HG02610 (cell line): ENCODE measurements around the gene CHRNG.
"Not testable (repeated sequence)": the region's sequence is repeated elsewhere in the genome, so short reads cannot be mapped to it uniquely, and the experiment has no call there.

Source experiments
- ATAC-seq: cut with Tn5 transposase; IDR thresholded peaks from one replicate; pipeline ENCODE4 v1.9.1; 2021; ENCODE audit warnings: mild to moderate bottlenecking, moderate library complexity; ENCODE audit not compliant: unreplicated experiment

The CHRNG gene

DNA sequence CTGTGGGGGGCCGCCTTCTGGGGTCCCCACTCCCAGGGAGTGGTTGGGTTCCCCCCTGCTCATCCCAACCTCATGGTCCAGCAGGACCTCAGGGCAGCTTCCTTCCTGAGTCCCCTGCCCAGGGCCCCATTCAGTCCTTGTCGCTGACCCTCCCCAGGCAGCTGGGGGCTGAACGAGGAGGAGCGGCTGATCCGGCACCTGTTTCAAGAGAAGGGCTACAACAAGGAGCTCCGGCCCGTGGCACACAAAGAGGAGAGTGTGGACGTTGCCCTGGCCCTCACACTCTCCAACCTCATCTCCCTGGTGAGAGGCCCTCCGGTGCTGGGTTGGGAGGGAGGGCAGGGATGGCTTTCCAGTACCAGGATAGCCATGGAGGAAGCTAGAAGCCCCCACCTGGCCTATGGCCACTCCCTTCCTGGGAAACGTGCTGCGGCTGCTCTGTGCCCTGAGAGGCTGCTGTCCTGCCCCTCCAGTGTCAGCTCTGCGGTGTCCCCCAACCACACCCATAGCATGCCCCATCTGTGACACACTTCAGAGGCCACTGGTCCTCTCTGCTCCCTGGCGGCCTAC, 13.0 kb upstream of the CHRNG start:
- no peak for ATAC-seq

DNA sequence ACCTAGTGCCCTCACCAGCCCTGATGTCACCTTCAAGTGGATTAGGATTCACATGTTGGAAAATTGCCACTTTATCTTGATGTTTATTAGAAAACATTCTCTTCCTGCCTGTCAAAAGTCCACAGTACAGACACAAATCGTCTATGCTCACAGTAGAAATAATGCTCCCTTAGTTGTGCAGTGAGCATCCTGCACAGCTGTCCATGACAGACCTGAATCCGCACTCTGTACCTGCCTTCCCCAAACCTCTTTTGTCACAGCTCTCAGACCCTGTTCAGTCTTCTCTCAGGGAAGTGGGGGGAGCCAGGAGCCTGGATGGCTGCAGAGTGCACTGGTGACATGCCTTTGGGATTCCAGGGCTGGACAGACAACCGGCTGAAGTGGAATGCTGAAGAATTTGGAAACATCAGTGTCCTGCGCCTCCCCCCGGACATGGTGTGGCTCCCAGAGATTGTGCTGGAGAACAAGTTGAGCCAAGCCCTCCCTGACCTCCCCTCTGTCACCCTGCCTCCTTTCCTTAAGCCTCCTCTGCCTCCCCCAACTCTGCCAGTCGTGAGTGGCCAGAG, 11.5 kb upstream of the CHRNG start:
- no peak for ATAC-seq

DNA sequence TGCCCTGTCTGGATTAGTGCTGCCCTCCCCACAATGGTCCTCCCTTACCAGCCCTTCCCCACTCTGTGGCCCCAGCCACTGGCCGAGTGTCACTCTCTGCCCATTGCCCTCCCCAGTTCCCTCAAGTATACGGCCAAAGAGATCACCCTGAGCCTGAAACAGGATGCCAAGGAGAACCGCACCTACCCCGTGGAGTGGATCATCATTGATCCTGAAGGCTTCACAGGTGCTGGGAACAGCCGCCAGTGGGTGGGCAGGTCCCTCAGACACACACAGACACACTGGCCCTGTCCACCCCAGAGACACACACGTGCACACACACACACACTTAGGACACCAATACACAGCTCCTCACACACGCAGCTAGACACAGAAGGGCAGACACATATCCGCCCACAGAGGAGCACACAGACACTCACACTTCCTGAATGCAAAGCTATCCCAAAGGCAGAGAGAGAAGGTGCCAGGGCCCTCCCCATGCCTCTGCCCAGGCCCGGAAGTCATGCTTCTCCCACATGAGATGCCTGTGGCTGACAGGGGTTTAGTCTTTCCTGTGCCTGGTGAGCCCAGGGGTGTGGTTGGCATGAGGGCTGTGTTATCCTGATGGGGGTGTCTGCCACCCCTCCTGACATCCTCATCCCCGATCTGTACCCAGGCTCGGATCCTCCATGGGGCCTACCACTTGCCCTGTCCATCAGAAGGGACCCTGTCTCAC, 10.6 kb upstream of the CHRNG start:
- no peak for ATAC-seq

DNA sequence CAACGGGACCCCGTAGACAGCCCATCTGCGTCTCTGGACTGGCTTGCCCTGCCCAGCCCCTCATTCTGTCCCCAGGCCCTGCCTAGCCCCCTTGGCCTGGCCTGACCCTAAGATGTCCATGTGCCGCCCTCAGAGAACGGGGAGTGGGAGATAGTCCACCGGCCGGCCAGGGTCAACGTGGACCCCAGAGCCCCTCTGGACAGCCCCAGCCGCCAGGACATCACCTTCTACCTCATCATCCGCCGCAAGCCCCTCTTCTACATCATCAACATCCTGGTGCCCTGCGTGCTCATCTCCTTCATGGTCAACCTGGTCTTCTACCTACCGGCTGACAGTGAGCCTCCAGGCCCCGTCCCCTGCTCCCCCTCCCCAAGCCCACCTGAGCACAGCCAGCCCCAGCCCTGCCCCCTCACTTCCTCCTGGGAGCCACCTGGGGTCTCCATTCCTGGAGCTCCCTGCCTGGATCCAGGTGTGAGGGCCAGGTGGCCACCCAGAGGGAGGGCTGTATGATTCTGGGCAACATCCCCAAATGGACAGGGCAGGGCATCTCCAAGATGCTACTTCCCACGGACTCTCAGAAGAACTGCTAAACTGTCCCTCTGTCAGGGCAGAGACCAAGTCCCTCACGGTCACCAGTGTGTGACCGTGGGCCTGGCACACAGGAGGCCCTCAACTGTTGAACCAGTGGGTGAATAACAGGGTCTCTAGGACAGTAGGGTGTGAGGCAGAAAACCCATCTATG, 9.5 kb upstream of the CHRNG start:
- ATAC-seq: no peak

DNA sequence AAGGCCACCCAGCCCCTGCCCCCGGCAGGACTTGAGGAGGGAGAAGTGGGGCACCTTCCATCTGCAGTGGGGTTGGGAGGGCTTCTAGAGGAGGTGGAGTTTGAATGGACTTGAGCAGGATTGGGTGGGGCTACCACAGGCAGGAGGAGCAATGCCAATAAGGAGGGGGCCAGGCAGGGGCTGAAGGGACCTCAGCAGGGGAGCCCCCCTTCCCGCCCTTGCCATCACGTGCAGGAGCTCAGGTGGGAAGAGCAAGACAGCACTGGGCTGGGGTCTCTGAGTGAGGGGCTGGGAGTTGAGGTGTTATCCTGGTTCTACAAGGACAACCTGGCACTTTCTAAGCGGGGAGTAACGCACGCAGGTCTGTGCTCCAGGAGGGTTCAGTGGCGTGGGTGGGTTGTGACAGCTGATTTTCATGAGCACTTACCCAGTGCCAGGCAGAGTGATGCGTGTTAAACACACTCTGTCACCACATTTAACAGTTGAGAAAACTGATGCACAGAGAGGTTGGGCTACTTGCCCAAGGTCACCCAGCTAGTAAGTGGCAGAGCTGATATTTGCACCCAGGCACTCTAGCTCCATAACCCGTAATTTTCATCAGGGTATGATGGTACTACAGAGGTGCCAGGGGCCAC, 8.7 kb upstream of the CHRNG start:
- ATAC-seq: no peak

DNA sequence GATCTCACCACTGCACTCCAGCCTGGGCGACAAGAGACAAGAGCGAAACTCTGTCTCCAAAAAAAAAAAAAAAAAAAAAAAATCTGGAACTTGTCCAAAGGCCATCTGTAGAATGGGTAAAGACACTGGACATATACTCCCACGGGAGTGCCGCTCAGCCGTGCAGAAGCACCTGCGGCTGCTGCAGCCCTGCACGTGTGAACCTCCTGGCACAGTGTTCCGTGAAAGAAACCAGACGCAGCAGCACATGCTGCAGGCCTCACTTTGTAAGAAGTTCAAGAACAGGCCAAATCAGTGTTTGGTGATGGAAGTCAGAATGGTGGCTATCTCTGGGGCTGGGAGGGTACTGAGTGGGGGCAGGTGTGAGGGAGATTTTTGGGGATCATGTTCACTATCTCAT, 7.1 kb upstream of the CHRNG start:
- no peak for ATAC-seq

DNA sequence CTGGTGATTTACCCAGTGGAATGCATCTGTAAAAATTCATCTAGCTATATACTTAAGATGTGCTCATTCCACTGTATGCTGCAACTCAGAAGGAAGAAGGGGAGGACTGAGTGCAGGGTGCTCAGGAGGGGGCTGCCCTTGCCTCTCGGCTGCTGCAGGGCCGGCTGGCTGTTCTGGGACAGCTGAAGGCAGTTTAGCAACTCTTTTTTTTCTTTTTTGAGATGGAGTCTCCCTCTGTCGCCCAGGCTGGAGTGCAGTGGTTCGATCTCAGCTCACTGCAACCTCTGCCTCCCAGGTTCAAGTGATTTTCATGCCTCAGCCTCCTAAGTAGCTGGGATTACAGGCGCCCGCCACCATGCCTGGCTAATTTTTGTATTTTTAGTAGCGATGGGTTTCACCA, 6.7 kb upstream of the CHRNG start:
- not testable (repeated sequence) for ATAC-seq

DNA sequence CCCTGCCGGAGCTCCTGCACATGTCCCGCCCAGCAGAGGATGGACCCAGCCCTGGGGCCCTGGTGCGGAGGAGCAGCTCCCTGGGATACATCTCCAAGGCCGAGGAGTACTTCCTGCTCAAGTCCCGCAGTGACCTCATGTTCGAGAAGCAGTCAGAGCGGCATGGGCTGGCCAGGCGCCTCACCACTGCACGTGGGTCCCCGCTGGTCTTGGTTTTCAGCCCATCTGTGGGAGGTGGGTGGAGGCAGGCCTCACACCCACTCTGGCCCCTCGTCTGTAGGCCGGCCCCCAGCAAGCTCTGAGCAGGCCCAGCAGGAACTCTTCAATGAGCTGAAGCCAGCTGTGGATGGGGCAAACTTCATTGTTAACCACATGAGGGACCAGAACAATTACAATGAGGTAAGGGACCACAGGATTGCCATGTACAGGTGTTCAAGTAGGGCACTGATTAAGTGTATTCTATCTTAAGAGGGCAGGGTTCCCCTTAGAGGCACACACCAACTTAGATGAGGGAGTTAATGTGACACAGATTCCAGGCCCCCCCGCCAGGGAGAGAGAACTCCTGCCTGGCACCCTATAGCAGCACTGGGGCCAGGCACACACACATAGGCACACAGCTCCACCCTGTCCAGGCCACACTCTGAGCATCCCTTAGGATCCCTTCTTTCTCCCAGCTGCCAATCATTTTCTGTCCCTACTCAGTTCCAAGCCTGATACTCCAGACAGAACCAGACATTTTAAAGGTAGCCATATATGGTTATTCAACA, 5.4 kb upstream of the CHRNG start:
- no peak for ATAC-seq

DNA sequence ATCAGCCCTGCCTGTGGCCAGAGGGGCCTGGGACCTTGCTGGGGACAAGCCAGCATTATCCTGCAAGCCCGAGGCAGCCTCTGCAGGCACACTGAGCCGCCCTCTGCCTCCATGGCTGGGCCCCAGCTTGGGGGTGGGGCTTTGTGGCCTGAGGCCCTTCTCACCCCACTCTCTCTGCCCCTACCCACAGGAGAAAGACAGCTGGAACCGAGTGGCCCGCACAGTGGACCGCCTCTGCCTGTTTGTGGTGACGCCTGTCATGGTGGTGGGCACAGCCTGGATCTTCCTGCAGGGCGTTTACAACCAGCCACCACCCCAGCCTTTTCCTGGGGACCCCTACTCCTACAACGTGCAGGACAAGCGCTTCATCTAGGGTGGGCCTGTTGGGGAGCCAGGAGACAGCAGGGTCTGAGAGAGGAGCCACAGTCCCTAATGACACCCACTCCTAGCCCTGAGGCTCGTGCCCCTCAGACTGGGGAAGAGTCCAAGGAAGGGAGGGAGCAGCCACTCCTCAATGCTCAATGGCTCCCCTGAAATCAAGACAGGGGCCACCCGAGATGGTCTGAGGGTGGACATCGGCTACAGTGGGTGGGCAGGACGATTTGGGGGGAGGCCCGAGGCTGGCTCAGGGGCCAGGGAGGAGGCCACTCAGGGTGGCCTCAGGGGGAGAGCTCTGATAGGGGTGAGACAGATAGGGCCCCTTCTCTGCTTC, 4.4 kb upstream of the CHRNG start:
- no peak for ATAC-seq

DNA sequence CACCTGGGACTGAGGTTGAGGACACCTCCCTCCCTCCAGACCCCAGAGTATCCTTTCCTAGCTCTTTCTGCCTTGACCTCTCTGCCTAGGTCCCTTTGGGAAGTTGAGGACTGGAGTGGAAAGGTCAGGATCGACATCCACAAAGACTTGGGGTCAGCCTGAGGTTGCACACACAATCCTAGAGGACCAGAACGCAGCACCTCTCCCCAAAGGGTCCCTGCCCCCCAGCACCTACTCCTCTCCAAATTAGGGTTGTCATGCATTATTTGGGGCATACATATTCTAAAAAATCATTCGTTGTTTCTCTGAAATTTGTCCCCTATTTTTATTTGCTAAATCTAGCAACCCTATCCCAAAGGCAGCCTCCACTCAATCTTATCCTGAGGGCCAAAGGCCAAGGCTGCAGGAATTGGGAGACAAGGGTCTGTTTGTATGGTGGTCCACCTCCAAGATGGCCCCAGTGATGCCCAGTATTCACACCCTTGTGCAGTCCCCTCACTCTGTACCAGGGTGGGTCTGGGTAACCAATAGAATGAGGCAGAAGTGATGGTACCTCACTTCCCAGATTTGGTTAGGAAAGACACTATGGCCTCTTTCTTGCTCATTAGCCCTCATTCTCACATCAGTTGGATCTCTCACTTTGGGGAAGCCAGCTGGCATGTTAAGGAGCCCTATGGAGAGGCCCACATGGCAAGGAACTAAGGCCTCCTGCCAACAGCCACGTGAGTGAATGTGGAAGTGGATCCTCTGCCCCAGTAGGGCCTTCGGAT, 3.5 kb upstream of the CHRNG start:
- ATAC-seq: no peak

DNA sequence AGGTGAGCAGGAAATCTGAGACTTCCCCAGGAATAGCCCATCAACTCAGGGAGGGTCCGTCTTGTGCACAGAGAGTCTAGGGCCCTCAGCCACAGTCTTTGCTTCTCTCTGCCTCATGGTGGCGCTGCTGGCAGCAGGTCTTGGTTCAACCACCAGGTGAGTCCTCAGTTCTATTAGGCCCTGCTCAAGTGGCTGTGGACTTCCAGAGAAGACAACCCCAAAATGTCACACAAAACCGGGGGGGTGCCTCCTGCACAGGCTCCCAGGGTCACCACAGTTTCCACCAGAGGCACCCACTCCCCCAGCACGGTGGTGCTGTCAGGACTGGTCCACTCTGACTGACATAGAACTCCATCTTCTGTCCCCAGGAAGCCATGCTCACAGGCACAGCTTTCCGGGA, 2.4 kb upstream of the CHRNG start:
- ATAC-seq: no peak

DNA sequence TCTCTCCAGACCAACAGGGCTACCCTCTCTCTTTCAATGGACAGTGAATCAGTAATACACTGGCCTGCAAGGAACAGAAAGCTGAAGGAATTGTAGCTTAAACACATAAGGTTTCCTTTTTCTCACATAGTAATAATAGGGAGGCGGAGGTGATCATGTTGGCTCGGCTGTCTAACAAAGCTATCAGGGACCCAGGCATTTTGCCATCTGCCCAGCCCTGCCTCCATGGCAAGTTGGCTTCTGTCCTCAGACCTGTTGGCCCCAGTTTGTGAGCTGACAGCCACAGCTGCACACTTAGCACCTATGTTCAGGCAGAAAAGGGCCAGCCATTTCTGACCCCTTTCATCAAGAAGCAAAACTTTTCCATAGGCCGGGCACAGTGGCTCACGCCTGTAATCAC, 2.0 kb upstream of the CHRNG start:
- no peak for ATAC-seq

DNA sequence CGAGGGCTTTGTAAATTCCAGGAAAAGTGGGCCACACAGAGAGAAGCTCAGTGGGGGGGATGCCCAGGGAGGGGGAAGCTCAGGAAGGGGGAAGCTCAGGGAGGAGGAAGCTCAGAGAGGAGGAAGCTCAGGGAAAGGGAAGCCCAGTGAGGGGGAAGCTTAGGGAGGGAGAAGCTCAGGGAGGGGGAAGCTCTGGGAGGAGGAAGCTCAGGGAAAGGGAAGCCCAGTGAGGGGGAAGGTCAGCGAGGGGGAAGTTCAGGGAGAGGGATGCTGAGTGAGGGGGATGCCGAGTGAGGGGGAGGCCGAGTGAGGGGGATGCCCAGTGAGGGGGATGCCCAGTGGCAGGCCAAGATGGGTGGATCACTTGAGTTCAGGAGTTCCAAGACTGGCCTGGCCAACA, 821 bp upstream of the CHRNG start:
- ATAC-seq: no peak

DNA sequence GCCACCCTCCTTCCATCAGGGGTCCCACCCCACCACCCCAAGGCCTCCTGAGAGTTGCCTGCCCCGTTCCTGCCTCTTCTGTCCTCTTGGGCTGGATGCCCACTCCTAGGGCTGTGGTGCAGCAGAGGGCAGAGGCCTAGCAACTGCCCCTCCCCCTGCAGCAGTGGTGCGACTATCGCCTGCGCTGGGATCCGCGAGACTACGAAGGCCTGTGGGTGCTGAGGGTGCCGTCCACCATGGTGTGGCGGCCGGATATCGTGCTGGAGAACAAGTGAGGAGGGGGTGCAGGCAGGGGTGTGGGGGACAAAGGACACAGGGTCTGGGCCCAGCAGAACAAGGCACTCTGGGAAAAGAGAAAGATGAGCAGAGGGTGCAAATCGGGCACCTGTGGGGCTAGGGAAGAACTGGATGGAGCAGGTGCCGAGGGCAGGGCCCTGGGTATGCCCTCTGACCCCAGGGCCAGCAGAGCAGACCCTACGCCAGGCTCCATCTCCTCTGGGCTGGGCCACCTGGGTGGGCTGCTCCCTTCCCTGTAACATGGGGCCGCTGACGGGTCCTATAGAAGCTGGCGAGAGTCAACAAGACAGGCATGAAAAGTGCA, 1.0 kb downstream of the CHRNG start:
- no peak for ATAC-seq

DNA sequence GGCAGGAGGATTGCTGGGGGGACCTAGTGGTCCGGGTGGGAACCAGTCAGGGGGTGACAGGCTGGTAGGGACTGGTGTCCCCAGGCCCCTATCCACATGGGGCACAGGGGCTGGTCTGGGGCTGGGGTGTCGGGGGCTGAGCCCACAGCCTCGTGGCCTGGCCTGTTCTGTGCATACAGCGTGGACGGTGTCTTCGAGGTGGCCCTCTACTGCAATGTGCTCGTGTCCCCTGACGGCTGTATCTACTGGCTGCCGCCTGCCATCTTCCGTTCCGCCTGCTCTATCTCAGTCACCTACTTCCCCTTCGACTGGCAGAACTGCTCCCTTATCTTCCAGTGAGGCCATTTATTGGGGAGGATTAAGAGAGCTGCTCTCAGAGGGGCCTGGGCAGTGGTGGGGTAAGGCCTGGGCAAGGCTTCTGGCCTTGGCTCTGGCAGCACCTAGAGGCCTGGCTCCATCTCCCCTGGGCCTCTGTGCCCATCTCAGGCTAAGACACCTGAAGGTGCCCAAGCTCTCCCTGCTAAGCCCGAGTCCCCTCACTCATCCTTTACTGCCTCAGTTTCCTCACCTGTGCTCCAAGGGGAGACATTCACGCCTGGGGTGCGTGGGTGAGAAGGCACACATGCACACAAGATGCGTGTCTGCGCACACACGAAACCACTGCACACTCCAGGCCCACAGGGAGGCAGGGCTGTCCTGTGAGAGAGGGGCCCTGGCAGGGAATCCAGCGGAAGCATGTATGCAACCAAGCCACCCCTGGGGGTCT, 1.9 kb downstream of the CHRNG start:
- no peak for ATAC-seq

DNA sequence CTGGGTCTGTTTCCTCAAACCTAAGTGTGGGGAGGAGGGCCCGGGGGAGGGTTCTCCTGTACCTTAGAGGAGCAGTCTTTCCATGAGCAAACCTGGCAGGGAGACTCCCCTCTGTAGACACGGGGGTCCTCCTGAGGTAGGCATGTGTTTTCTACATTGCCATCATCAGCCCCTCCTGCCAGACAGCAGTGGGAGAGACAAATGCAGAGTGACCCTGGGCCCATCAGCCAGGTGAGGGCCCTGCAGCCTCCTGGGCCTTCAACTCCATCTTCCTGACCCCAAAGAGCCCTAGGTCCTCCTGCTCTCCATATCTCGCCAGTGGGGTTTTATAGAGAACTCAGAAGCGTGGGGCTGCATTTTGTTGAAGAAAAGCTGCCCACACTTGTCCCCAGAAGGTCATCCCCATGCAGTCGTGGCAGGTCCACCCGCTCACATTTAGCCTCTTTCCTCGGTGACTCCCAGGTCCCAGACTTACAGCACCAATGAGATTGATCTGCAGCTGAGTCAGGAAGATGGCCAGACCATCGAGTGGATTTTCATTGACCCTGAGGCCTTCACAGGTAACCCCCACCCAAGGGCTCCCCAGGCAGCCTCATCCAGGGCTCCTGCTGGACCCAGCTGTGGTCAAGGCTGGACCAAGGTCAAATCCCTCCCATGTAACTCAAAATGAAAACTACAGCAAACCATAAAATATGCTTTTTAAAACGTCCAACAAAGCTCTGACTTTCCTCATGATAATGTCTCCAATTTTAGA, 2.6 kb downstream of the CHRNG start:
- no peak for ATAC-seq

DNA sequence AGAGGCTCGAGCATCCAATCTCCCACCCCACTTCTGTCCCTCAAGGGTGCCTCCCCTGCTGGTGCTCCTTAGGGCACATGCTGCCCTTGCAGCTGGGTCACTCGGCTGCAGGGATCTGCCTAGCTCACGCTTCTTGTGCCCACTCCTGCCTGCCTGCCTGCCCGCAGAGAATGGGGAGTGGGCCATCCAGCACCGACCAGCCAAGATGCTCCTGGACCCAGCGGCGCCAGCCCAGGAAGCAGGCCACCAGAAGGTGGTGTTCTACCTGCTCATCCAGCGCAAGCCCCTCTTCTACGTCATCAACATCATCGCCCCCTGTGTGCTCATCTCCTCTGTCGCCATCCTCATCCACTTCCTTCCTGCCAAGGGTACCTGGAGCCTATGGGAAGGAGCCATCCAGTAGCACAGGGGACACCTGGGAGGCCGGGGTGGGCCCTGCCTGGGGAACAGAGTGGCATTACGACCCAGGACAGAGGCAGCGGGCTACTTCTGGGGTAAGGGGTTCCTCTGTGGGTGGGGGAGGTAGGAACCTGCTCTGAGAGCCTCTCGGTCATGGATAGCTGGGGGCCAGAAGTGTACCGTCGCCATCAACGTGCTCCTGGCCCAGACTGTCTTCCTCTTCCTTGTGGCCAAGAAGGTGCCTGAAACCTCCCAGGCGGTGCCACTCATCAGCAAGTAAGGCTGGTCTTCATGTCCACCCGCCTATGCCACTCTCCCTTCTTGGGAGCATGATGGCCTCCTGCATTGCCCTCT, 3.4 kb downstream of the CHRNG start:
- no peak for ATAC-seq
